Activated B cell treated with CpG ODN at 0.5 μM for 24 hours (primary cell): ENCODE results near the gene HPSE2. TPM values are rescaled to one million over a fixed set of nuclear protein-coding genes. Genes with fewer than 3 reads are reported as not detected.

Source experiments
- ATAC-seq: fragments of 200-7000 bp; cut with Tn5 transposase; one replicate; pipeline ENCODE4 v1.10.0; 2021; ENCODE audit warnings: low read depth, mild to moderate bottlenecking, moderate library complexity
- CTCF ChIA-PET: fragments of 350-600 bp; sonication (Branson Sonifier 250); formaldehyde crosslinking; loops from one replicate; lab custom pipeline; 2021; ENCODE audit warnings: antibody characterized with exemption; lab: Charles Lee
- POLR2A ChIA-PET: fragments of 350-600 bp; sonication (Branson Sonifier 250); formaldehyde crosslinking; loops from one replicate; lab custom pipeline; 2021; ENCODE audit warnings: antibody characterized with exemption; lab: Charles Lee
- DNase-seq: peaks from one replicate; pipeline ENCODE4 v3.0.0; 2022
- H3K27ac Mint-ChIP-seq: one replicate; pipeline ENCODE4 v1.8.0; 2020; ENCODE audit warnings: mixed read lengths
- H3K27me3 Mint-ChIP-seq: one replicate; pipeline ENCODE4 v1.8.0; 2021; ENCODE audit warnings: mixed read lengths
- H3K36me3 Mint-ChIP-seq: one replicate; pipeline ENCODE4 v1.8.0; 2021; ENCODE audit warnings: low read depth, mixed read lengths
- H3K4me1 Mint-ChIP-seq: one replicate; pipeline ENCODE4 v1.8.0; 2021; ENCODE audit warnings: mixed read lengths
- H3K4me3 Mint-ChIP-seq: one replicate; pipeline ENCODE4 v1.8.0; 2020; ENCODE audit warnings: mild to moderate bottlenecking, mixed read lengths
- H3K9me3 Mint-ChIP-seq: one replicate; pipeline ENCODE4 v1.8.0; 2020; ENCODE audit warnings: mixed read lengths
- intact Hi-C: fragments of 100-400 bp; cut with micrococcal nuclease; formaldehyde crosslinking; loops from one replicate; pipeline ENCODE4 v1.15.1; 2024
- total RNA-seq: library from RNA; stranded (reverse); gene quantifications from 2 replicates; pipeline ENCODE4 v1.2.3, GENCODE V29; 2022
- TF ChIP-seq, protein P1 (sequence below): fragments of 200-600 bp; IDR thresholded peaks from one replicate; pipeline ENCODE4 v1.8.0; 2022; ENCODE audit warnings: antibody characterized with exemption, mild to moderate bottlenecking

HPSE2 gene
- total RNA-seq, 1 donor from 2014 or later = not detected

GRCh38 chr10:98848361-98848760, 387.3 kb downstream of the HPSE2 start:
- Mint-ChIP-seq H3K36me3 (no peaks in the 10 kb centered on the region), H3K27ac (no peak overlapping the region), H3K4me3 (no peak overlapping the region), H3K4me1 (no peaks in the 10 kb centered on the region), H3K27me3 (peaks cover 3% of the 10 kb centered on the region), H3K9me3 (no peaks in the 10 kb centered on the region)
- ChIA-PET POLR2A (no interaction called here), CTCF (no interaction called here)
- TF ChIP-seq, protein P1, sequence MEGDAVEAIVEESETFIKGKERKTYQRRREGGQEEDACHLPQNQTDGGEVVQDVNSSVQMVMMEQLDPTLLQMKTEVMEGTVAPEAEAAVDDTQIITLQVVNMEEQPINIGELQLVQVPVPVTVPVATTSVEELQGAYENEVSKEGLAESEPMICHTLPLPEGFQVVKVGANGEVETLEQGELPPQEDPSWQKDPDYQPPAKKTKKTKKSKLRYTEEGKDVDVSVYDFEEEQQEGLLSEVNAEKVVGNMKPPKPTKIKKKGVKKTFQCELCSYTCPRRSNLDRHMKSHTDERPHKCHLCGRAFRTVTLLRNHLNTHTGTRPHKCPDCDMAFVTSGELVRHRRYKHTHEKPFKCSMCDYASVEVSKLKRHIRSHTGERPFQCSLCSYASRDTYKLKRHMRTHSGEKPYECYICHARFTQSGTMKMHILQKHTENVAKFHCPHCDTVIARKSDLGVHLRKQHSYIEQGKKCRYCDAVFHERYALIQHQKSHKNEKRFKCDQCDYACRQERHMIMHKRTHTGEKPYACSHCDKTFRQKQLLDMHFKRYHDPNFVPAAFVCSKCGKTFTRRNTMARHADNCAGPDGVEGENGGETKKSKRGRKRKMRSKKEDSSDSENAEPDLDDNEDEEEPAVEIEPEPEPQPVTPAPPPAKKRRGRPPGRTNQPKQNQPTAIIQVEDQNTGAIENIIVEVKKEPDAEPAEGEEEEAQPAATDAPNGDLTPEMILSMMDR = no peak
- ATAC-seq = no peak
- DNase-seq = no peak
- intact Hi-C loops = no loop called here

GRCh38 chr10:98846787-98847186, 388.9 kb downstream of the HPSE2 start:
- no peak overlapping the region for H3K4me3 Mint-ChIP-seq
- H3K27ac Mint-ChIP-seq = no peak overlapping the region
- H3K4me1 Mint-ChIP-seq = no peaks in the 10 kb centered on the region
- TF ChIP-seq, protein P1 = no peak
- no peaks in the 10 kb centered on the region for H3K36me3 Mint-ChIP-seq
- ChIA-PET POLR2A (no interaction called here), CTCF (no interaction called here)
- H3K9me3 Mint-ChIP-seq = no peaks in the 10 kb centered on the region
- DNase-seq (no peak), ATAC-seq (no peak)
- peaks cover 2% of the 10 kb centered on the region for H3K27me3 Mint-ChIP-seq
- intact Hi-C loops = no loop called here

DNA sequence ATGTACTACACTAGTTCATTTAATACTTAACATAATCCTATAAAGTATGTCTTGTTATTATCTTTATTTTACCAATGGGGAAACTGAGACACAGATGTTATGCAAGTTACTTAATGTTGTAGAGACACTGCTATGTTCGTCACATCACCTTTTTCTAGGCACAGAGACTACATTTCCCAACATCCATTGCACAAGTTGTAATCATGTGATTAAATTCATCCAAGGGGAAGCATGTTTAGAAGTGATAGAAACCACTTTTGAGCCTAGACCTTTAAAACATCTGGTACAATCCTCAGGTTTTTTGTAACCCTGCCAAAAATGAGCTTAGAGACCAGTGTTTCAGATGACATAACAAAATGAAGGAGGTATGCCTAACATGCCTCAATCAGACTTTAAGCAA, 402.1 kb downstream of the HPSE2 start:
- H3K27ac Mint-ChIP-seq = no peak overlapping the region
- peaks cover 3% of the 10 kb centered on the region for H3K27me3 Mint-ChIP-seq
- H3K9me3 Mint-ChIP-seq = no peaks in the 10 kb centered on the region
- DNase-seq (no peak), ATAC-seq (no peak)
- TF ChIP-seq, protein P1 = no peak
- intact Hi-C loops = no loop called here
- CTCF ChIA-PET = no interaction called here
- POLR2A ChIA-PET = no interaction called here
- no peaks in the 10 kb centered on the region for H3K4me1 Mint-ChIP-seq
- H3K36me3 Mint-ChIP-seq = no peaks in the 10 kb centered on the region
- no peak overlapping the region for H3K4me3 Mint-ChIP-seq

GRCh38 chr10:98832738-98833137, 402.9 kb downstream of the HPSE2 start:
- Mint-ChIP-seq H3K9me3 (no peaks in the 10 kb centered on the region), H3K27ac (no peak overlapping the region), H3K36me3 (no peaks in the 10 kb centered on the region), H3K27me3 (peaks cover 3% of the 10 kb centered on the region), H3K4me3 (no peak overlapping the region), H3K4me1 (no peaks in the 10 kb centered on the region)
- TF ChIP-seq, protein P1 = no peak
- ATAC-seq = no peak
- CTCF ChIA-PET = no interaction called here
- POLR2A ChIA-PET = no interaction called here
- DNase-seq = no peak
- intact Hi-C loops = no loop called here

DNA sequence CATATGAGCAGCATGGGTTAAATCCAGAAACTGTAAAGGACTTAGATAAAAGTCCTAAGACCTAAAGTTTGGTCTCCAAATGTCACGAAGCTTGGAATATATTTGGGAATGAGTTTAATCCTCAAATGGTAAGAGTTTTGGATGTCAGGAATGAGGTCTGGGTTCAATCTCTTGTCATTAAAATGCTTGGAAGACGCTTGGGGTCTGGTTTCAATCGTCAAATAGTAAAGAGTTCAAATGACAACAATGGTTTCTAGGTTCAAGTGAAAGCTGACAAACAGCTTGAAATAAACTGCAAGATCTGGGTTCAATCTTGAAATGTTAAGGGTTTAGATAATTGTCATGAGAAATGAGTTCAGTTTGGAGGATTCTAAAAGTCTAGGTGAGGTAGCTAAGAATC, 403.5 kb downstream of the HPSE2 start:
- H3K4me3 Mint-ChIP-seq = no peak overlapping the region
- intact Hi-C loops = no loop called here
- ChIA-PET CTCF (no interaction called here), POLR2A (no interaction called here)
- DNase-seq = no peak
- H3K27ac Mint-ChIP-seq = no peak overlapping the region
- H3K9me3 Mint-ChIP-seq = no peaks in the 10 kb centered on the region
- TF ChIP-seq, protein P1 = no peak
- H3K36me3 Mint-ChIP-seq = no peaks in the 10 kb centered on the region
- ATAC-seq = no peak
- no peaks in the 10 kb centered on the region for H3K4me1 Mint-ChIP-seq
- H3K27me3 Mint-ChIP-seq = peaks cover 3% of the 10 kb centered on the region
